ENCODE measurements around the gene IGFN1. TPM values are rescaled to one million over a fixed set of nuclear protein-coding genes. Genes with fewer than 3 reads are reported as not detected.

The IGFN1 gene
- total RNA-seq, 1 donor from 2014 or later, result 7.9 TPM

GRCh38 chr1:201143726-201144635, 46.6 kb upstream of the IGFN1 start:
- Mint-ChIP-seq H3K27me3 (no peaks in the 10 kb centered on the region), H3K4me3 (no peak overlapping the region), H3K4me1 (ENCODE audit: unreplicated experiment) (peaks cover 5% of the 10 kb centered on the region), H3K27ac (no peak overlapping the region), H3K36me3 (peaks cover 39% of the 10 kb centered on the region), H3K9me3 (no peaks in the 10 kb centered on the region)
- DNase-seq (ENCODE audit: extremely low spot score, unreplicated experiment), result no peak
- TF ChIP-seq, protein P1, sequence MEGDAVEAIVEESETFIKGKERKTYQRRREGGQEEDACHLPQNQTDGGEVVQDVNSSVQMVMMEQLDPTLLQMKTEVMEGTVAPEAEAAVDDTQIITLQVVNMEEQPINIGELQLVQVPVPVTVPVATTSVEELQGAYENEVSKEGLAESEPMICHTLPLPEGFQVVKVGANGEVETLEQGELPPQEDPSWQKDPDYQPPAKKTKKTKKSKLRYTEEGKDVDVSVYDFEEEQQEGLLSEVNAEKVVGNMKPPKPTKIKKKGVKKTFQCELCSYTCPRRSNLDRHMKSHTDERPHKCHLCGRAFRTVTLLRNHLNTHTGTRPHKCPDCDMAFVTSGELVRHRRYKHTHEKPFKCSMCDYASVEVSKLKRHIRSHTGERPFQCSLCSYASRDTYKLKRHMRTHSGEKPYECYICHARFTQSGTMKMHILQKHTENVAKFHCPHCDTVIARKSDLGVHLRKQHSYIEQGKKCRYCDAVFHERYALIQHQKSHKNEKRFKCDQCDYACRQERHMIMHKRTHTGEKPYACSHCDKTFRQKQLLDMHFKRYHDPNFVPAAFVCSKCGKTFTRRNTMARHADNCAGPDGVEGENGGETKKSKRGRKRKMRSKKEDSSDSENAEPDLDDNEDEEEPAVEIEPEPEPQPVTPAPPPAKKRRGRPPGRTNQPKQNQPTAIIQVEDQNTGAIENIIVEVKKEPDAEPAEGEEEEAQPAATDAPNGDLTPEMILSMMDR (conservative IDR thresholded peaks at IDR 0.05), result no peak

GRCh38 chr1:201144701-201145100, 45.9 kb upstream of the IGFN1 start:
- Mint-ChIP-seq H3K27ac (no peak overlapping the region), H3K9me3 (no peaks in the 10 kb centered on the region), H3K27me3 (no peaks in the 10 kb centered on the region), H3K36me3 (peaks cover 42% of the 10 kb centered on the region), H3K4me1 (ENCODE audit: unreplicated experiment) (peaks cover 3% of the 10 kb centered on the region), H3K4me3 (no peak overlapping the region)
- DNase-seq (ENCODE audit: extremely low spot score, unreplicated experiment), result no peak
- TF ChIP-seq, protein P1 (conservative IDR thresholded peaks at IDR 0.05), result no peak

DNA sequence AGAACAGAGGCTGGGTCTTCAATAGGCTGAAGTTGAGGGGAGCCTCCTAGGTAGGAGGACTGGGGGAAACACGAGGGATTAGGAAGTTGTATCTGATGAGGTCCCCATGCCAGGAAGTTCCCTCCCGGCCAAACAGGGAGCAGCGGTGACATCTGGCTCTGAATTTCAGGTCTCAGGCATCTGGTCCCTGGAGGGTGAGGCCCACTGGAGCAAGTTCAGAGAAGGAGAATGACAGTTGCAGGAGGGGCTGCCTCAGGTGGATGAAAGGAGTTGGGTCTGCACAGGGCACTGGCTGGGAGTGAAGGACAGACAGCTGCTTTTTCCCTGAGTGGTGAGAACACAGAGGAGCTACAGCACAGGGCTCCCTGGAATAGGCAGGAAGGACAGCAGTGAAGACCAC, 45.5 kb upstream of the IGFN1 start:
- Mint-ChIP-seq H3K4me3 (no peak overlapping the region), H3K4me1 (ENCODE audit: unreplicated experiment) (peaks cover 3% of the 10 kb centered on the region), H3K36me3 (peaks cover 42% of the 10 kb centered on the region), H3K9me3 (no peaks in the 10 kb centered on the region), H3K27me3 (no peaks in the 10 kb centered on the region), H3K27ac (no peak overlapping the region)
- TF ChIP-seq, protein P1 (conservative IDR thresholded peaks at IDR 0.05), result no peak
- no peak for DNase-seq (ENCODE audit: extremely low spot score, unreplicated experiment)

- Mint-ChIP-seq H3K27ac (no peak overlapping the region), H3K27me3 (no peaks in the 10 kb centered on the region), H3K9me3 (no peaks in the 10 kb centered on the region), H3K36me3 (peaks cover 43% of the 10 kb centered on the region), H3K4me1 (ENCODE audit: unreplicated experiment) (peaks cover 5% of the 10 kb centered on the region), H3K4me3 (no peak overlapping the region)
- TF ChIP-seq, protein P1 (conservative IDR thresholded peaks at IDR 0.05), result no peak
- no peak for DNase-seq (ENCODE audit: extremely low spot score, unreplicated experiment)
These were observed 44.8 kb upstream of the IGFN1 start for GRCh38 chr1:201145816-201146215.

DNA sequence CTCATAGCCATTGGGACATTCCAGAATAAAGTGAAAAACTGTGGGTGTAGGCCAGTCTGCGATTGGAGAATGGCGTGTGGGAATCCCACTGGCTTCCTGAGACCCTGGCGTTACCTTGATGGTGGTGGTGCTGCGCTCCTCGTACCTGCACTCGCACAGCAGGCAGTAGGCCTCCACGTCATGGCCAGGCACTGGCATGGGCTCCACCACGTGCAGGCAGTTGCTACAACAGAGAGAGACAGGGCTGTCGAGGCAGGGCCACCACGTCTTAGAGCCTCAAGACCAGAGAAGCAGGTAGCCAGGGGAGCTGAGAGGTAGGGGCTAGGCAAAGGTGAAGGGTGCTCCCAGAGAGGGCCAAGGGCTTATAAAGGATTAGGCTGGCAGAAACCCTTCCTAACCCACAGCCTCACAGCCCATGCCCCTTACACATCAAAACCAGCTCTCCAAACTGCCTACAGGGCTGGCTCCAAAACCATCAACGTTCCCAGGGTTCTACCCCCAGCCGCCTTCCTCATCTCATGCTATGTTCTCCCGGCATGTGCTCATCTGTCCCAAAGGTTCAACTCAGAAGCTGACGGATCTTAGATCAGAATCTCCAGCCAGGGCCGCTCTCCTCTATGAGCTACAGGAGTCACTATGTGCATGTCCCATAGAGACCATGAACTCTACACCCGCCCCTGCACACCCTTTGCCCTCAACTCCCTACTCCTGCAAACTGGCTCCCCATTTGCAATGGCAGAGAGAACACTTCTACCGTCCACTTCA, 43.8 kb upstream of the IGFN1 start:
- Mint-ChIP-seq H3K4me3 (no peak overlapping the region), H3K36me3 (peaks cover 51% of the 10 kb centered on the region), H3K9me3 (no peaks in the 10 kb centered on the region), H3K27me3 (no peaks in the 10 kb centered on the region), H3K4me1 (ENCODE audit: unreplicated experiment) (peaks cover 12% of the 10 kb centered on the region), H3K27ac (no peak overlapping the region)
- TF ChIP-seq, protein P1 (conservative IDR thresholded peaks at IDR 0.05), result no peak
- DNase-seq (ENCODE audit: extremely low spot score, unreplicated experiment), result no peak
